Caki2 (cell line): ENCODE measurements around the gene DNAH8. TPM values are rescaled to one million over a fixed set of nuclear protein-coding genes. Genes with fewer than 3 reads are reported as not detected.
"Not testable (repeated sequence)": the region's sequence is repeated elsewhere in the genome, so short reads cannot be mapped to it uniquely, and the experiment has no call there.

ENCODE experiments used
- DNase-seq: peaks from one replicate; pipeline ENCODE4 v3.0.0-alpha.2; 2015; ENCODE audit warnings: low read depth
- in situ Hi-C: cut with HindIII; loops from 2 replicates; pipeline ENCODE4 v1.10.0; 2016; ENCODE audit warnings: low sequenced_read_pairs, low pct_unique_long_range_greater_than_20kb, mixed read lengths
- total RNA-seq: library from RNA; depleted of rRNA; stranded (reverse); fragments of >200 nt; shearing (Covaris generic); gene quantifications from 2 replicates; pipeline ENCODE4 v1.2.3, GENCODE V29; 2014; ENCODE audit warnings: low replicate concordance

DNAH8 gene
- total RNA-seq, 1 experiment from 2014 or later = not detected

DNA sequence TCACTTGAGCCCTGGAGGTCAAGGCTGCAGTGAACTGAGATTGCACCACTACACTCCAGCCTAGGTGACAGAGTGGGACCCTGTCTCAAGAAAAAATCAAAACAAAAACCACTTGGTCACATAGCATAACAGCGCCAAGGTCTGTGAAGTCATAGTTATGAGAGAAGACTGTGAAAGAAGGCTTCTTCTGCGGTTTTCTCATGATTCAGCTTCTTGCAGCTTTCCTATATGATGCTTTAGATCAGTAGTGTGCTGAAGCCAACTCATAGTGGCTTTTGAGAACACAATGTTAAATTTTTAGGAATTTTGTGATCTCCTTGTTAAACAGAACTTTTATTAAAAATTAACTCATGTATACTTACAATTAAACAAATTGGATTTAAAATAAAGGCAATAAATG is 197.3 kb downstream of the DNAH8 start:
- in situ Hi-C loops = no loop called here
- DNase-seq = no peak

DNA sequence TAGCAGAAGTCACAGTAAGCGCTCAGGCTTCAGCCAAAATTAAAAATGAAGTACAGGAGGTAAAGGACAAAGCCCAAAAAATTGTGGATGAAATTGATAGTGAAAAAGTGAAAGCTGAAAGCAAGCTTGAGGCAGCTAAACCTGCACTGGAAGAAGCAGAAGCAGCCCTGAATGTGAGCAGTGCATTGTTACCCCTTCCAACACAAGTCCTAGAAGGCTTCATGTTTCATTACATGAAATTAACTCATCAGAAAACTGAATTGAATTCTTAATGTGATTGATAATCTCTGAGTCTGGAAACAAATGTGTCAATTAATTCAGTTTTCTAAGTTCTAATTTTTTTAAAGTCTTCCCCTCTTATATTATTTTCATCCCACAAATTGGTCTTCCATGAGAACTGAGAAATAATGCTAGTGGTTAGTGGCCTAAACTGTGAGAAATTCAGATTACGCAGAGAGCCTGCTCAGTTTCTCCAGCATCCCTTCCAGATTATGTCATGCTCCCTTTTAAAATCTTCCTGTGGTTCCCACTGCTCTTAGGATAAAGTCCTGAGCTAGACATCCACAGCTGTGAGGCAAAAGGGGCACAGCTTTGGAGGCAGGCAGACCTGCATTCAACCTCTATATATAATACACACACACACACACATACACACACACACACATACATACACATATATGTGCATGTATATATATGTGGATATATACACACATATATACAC is 200.3 kb downstream of the DNAH8 start:
- no peak for DNase-seq
- in situ Hi-C loops = no loop called here

DNA sequence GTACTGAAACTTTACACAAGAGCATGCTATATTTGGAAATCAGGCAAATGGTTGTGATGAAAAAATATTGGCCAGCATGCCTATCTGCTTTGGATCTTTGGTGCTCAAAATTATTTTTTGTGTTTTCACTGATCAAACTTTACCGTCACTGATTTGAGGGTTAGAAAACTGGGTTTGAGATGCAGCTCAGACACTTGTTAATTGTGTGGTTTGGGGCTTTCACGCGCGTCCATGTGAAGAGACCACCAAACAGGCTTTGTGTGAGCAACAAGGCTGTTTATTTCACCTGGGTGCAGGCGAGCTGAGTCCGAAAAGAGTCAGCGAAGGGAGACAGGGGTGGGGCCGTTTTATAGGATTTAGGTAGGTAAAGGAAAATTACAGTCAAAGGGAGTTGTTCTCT is 206.4 kb downstream of the DNAH8 start:
- DNase-seq, in situ Hi-C loops: not testable (repeated sequence)

DNA sequence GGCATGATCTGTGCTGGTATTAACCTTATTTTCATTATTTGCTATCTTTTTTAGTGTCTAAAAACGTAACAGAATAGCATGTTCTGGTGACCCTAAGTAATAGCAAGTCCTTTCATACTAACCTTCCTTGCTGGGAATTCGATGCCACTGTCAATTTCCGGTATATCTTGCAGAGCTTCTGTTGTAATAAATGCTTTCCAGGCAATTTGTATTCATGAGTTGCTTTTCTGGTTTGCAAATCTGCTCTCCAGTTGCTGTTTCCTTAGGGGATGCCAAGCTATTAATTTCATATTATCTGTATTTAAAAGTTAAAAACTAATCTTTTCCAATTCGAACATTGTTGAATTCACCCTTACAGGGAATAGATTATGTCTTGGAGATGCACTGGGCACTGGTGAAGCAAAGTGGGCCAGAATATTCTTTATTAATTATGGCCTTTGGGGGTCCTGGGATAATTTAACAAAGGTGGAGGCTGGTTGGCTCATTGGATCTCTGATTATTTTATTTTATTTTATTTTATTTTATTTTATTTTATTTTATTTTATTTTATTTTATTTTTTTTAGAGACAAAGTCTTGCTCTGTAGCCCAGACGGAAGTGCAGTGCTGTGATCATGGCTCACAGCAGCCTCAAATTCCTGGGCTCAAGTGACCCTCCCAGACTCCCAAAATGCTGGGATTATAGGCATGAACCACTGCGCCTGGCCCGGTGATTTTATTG is 209.8 kb downstream of the DNAH8 start:
- in situ Hi-C loops = no loop called here
- DNase-seq = no peak

DNA sequence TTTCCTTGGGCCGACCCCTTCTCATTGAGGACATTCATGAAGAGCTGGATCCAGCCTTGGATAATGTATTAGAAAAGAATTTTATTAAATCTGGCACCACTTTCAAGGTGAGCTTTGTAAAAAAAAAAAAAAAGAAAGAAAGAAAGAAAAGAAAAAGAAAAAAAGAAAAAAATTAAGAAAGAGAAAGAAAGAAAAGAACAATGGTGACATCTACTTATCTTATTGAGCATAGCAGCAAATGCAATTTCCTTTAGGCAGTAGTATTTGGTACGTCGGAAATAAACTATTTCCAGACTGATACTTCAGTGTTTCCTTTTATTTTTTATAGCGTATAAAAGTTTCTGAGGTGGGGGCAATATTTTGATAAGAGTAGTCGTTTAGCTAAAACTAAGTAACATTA is 214.4 kb downstream of the DNAH8 start:
- in situ Hi-C loops = no loop called here

DNA sequence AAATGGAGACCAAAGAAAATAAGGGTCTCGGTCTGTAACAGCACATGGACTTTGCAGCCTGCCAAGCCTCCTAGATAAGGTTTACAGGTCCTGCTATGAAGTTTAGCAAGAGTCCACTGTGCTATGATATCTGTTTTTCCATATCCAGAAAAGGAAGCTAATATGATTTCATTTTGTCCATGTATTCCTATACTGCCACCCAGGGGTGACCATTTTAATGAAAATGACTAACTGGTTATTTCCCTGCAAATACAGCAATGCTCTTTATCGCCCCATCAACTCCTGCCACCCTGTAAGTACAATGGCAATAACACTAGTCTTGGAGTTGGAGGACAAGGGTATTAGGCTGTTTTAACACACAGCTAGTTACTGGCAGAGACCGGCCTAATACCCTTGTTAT is 218.3 kb downstream of the DNAH8 start:
- DNase-seq = peak; percentile 6
- in situ Hi-C loops = no loop called here

More for the DNA sequence above, 214.4 kb downstream of the DNAH8 start:
- no peak for DNase-seq

DNA sequence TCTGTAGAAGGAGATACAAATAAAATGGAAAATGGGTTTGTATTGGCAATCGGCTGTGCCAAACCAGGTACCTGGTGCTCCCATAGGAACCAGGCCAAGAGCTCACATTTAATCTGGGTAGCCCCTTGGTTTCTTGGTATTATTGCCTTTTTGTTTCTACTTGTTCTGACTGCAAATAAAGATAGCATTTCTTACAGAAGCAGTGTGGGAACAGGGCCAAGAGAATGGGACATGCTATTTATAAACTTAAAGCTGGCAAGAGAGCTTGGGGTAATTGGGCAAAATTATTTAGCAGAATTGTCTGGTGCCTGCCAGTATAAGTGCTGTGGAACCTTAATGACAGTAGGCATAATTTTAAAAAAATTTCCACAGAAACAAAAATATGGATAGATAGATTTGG is 219.9 kb downstream of the DNAH8 start:
- no peak for DNase-seq
- in situ Hi-C loops = no loop called here

DNA sequence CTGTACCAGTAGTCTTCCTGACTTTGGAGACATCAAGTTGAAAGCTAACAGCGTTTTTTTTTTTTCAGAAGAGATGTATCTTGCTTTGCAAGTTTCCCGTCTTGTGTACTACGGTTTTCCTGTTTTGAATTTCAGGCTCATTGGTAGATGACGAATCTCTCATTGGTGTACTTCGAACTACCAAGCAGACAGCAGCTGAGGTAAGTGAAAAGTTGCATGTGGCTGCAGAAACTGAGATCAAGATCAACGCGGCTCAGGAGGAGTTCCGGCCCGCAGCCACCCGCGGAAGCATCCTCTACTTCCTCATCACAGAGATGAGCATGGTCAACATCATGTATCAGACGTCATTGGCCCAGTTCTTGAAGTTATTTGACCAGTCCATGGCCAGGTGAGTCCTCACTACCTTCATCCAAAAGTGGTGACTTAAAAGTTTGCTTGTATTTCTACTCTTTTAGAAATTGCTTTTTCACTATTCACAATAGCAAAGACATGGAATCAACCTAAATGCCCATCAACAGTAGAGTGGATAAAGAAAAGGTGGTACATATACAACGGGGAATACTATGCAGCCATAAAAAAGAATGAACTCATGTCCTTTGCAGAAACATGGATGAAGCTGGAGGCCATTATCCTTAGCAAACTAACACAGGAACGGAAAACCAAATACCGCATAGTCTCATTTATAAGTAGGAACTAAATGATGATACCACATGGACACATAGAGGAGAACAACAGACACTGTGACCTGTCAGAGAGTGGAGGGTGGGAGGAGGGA is 222.9 kb downstream of the DNAH8 start:
- no peak for DNase-seq
- in situ Hi-C loops = no loop called here

DNA sequence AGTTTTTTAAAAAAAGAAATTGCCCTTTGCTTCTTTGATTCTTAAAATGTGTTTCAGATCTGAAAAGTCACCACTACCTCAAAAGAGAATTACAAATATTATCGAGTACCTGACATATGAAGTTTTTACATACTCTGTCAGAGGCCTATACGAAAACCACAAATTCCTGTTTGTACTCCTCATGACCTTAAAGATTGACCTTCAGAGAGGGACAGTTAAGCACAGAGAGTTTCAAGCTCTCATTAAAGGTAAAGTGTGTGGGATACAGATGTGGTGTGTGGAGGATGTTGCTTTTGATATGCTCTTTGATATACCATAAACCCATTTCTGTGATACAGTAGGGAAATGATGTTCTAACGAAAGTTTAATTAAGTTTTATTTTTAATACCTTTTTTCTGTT is 223.6 kb downstream of the DNAH8 start:
- in situ Hi-C loops = no loop called here
- DNase-seq = no peak

DNA sequence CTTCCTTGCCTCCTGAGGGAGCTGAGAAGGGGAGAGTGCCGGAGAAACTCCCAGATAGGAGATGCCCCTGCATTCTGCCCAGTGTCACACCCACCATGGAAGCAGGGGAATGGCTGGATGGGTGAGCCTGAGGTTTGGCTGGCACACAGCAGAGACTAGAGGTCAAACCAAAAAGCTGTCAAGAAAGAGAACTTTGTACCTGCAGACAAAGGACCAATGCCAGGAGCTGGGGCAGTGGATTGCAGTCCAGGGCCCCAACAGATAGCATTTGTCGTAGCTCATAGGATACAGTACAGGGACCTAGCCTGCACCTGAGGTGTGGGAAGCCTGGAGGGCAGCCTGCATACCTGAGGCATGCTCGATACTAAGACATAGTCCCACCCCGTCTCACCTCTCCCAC is 227.3 kb downstream of the DNAH8 start:
- DNase-seq = no peak

DNA sequence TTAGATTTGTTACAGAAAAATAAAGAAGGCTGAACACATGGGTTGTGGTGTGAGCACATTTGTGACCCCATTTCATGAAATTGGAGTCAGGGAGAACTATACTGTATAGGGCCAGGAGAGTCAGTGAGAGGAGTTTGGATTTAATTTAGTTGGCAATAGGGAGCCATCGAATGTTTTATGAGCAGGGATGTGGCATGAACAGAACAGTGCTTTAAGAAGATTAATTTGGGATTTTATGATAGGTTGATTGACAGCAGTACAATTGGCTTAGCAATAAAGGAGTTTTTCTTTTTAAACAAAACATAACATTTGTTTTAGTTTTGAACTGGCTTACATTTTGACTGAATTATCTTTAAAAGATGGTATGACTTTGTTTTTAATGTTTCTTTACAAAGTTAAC is 227.9 kb downstream of the DNAH8 start:
- no peak for DNase-seq
- in situ Hi-C loops = no loop called here

More for the DNA sequence above, 227.3 kb downstream of the DNAH8 start:
- in situ Hi-C loops = no loop called here

DNA sequence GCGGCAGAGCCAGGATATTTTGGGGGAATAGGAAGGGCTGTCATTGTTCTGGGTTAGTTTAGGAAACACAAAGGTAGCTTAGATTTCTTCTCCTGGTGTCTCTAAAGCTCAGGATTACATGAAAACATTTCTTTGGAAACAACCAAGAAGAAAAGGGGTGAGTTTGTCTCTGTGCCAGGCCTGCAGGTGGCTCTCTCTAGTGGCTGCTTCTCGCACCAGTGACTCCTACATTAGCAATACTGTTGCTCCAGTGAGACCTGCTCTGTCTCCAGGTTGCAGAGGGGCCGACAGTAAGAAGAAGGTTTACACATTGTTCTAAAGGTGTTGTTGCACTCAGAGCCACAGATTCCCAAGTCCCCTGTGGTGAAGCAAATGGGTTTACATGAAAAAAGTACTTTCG is 228.9 kb downstream of the DNAH8 start:
- in situ Hi-C loops = no loop called here
- DNase-seq = no peak

DNA sequence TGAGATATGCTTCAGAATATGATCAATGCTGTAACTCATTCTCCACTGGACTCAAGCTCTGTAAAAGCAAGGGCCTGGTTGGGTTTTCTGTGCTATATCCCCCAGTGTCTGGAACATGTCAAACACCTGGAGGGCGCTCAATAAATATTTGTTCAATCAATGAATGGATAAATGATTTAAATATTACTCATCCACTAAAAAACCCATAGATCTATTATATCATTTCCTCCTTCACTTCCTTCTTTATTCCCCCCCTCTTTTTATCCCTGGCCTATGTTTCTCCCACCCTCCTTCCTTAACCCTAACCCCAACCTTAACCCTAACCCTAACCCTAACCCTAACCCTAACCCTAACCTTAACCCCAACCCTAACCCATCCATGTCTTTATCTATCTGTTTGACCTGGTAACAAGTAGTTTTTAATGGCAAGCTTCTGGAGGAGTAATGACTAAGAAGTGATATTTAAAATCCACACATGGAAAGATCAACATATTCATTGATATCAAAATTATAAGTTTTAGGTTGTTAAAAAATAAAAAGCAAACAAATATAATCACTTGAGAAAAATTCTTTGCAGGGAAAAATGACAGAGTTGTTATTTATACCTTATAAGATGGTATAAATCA is 229.7 kb downstream of the DNAH8 start:
- in situ Hi-C loops = no loop called here
- DNase-seq = no peak

DNA sequence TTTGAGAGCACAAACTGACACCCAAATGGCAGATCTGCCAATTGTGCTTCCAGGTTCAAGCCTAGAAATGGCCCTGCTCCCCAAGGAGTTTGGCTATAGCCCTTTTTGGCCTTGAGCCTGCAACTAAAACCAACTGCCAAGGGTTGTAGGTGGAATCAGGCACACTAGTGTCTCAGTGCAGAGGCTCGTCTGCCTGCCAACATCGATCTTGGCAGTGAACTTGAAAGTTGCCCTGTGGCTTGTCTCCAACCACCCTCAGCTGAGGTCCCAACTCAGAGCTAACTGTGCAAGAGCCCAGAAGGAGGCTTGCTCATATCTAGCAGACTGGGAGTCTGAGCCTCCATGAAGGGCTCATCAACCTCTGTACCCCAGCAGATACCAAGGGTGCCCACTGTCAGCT is 240.8 kb downstream of the DNAH8 start:
- in situ Hi-C loops = no loop called here
- no peak for DNase-seq

DNA sequence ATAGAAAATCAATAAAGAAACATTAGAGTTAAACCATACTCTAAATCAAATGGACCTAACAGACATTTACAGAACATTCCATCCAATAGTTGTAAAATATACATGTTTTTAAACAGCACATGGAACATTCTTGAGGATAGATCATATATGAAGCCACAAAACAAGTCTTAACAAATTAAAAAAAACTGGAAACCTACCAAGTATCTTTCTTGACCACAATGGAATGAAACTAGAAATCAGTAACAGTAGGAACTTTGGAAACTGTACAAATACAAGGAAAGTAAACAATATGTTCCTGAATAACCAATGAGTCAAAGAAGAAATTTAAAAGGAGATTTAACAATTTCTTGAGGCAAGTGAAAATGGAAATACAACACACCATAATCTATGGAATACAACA is 242.3 kb downstream of the DNAH8 start:
- DNase-seq = no peak

DNA sequence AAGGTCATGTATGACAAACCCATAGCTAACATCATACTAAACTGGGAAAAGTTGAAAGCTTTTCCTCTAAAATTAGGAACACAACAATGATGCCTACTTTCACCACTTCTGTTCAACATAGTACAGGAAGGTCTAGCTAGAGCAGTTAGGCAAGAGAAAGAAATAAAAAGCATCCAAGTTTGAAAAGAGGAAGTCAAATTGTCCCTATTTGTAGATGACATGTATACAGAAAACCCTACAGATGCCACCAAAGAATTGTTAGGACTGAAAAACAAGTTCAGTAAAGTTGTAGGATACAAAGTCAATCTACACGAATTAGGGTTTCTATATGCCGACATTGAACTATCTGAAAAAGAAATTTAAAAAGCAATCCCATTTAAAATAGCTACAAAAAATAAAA is 244.0 kb downstream of the DNAH8 start:
- in situ Hi-C loops = no loop called here
- no peak for DNase-seq

More for the DNA sequence above, 242.3 kb downstream of the DNAH8 start:
- in situ Hi-C loops = no loop called here

DNA sequence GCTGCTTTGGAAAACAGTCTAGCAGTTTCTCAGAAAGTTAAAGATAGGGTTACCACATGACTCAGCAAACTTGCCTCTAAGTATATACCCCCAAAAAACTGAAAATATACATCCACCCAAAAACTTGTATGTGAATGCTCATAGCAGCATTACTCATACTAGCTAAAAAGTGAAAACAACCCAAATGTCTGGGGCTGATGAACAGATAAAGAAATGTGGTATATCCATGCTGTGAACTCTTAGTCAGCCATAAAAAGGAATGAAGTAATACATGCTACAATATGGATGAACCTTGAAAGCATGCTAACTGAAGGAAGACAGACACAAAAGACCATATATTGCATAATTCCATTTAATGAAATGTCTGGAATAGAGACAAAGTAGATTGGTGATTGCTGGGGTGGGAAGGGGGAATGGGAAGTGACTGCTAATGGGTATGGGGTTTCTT is 253.6 kb downstream of the DNAH8 start:
- DNase-seq = no peak
- in situ Hi-C loops = no loop called here

DNA sequence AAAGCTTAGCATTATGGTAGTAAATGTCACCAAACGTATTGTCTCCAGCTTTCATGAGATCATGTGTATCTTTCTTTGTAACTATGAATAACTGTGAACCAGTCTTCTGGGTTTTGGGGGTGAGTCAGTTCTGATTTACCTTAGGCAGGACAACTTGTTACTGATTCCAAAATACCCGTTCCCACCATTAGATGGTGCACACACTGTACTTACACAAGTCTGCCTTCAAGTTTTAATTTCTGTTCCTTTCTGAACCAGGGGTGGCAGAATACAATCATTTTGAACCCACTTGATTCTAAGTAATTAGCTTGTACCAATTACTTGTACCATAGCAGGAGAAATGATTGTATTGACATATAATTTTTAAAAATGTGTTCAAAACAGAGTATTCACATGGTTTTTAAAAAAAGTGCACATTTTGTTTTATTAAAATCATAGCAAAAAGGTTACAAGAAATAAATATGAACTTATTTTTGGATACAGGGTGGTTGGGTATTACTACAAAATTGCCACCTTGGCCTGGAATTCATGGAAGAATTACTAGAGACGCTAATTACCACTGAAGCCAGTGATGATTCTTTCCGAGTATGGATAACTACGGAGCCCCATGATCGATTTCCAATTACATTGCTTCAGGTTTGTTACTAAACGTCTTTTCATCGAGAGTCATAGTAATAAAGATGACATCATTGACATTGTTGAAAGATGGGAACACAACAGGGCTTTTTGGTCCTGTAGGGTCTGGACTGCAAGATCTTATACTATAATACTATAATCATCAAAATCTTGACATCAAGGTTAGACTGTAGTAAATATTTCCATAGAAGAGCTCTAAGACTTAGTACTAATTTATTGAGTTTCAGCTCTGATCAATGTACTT is 258.3 kb downstream of the DNAH8 start:
- peak; percentile 39 for DNase-seq
- in situ Hi-C loops = no loop called here
